ENCODE measurements around the gene CYP4Z1. TPM values are rescaled to one million over a fixed set of nuclear protein-coding genes. Genes with fewer than 3 reads are reported as not detected.

CYP4Z1 gene, protein sequence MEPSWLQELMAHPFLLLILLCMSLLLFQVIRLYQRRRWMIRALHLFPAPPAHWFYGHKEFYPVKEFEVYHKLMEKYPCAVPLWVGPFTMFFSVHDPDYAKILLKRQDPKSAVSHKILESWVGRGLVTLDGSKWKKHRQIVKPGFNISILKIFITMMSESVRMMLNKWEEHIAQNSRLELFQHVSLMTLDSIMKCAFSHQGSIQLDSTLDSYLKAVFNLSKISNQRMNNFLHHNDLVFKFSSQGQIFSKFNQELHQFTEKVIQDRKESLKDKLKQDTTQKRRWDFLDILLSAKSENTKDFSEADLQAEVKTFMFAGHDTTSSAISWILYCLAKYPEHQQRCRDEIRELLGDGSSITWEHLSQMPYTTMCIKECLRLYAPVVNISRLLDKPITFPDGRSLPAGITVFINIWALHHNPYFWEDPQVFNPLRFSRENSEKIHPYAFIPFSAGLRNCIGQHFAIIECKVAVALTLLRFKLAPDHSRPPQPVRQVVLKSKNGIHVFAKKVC
- not detected in 2 replicates for total RNA-seq

DNA sequence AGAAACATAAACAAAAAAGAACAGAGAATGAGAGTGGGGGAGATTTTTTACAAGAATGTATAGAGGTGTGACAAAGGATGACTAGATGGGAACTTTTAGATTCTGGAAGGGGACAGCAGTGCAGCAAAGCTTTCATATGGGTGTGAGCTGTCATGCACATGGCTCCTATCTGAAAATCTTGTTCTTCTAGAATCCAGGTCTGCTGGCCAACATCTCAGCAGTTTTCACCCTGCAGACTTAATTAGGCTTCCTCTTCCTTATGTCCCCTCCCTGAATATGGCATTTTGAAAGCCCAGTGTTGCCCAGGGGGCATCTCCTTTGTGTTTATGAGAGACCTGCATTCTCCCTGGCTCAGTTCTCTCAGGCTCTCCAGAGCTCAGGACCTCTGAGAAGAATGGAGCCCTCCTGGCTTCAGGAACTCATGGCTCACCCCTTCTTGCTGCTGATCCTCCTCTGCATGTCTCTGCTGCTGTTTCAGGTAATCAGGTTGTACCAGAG, at the start of gene CYP4Z1:
Gene CYP4Z1 (plus strand): TSS at position 135 of the 498 bp plus-strand sequence. CDS start 260 bp downstream, at position 395.

DNA sequence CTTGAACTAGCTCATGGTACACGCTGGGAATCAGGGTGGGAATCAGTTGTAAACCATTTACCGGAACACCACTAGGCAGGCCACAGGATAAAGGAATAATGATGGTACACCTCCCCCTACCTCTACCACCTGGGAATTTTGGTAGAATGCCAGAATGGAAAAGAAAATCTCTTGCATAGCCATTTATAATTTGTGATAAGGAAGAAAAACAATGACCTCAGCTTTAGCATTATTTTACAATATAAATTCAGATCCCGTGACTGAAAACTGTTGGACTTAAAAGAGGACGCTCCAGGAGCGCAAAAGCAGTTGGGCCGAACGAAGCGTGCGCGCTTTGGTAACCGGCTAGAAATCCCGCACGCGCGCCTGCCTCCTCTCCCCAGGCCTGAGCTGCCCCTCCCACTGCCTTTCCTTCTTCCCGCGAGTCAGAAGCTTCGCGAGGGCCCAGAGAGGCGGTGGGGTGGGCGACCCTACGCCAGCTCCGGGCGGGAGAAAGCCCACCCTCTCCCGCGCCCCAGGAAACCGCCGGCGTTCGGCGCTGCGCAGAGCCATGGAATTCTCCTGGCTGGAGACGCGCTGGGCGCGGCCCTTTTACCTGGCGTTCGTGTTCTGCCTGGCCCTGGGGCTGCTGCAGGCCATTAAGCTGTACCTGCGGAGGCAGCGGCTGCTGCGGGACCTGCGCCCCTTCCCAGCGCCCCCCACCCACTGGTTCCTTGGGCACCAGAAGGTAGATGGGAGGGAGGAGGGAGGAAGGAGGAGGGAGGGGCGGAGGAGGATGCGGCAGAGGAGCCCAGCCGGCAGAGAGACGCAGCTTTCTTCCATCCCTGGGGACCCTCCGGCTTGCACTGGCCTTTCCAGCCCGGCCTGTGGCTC, 43.5 kb upstream of the CYP4Z1 start, which contains the start of gene CYP4X1:
Gene CYP4X1 (plus strand): TSS at position 402 of the 873 bp plus-strand sequence. CDS start 149 bp downstream, at position 551.

DNA sequence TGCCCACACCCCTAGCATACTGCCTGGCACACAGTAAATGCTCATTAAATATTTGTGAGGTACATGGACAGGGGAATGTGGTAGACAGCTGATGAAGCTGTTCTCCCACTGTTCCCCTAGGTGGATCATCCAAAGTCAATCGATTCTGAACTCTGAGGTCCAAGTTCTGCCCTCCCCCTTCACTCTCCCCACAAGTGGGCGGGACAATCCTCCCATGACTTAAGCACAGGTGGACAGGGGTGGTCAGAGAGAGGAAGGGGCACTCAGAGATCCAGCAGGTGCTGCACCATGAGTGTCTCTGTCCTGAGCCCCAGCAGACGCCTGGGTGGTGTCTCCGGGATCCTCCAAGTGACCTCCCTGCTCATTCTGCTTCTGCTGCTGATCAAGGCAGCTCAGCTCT, 70.2 kb downstream of the CYP4Z1 start, which contains the start of gene CYP4A22:
Gene CYP4A22 (plus strand): TSS at position 244 of the 400 bp plus-strand sequence. CDS start 45 bp downstream, at position 289.

Other genes with a start within 250 kb of the CYP4Z1 start
- gene CYP4A11, start 125.8 kb upstream of the CYP4Z1 start, total RNA-seq, result not detected in 2 replicates
- gene CYP4X1, start 43.6 kb upstream of the CYP4Z1 start, total RNA-seq, result not detected in 2 replicates
- not detected in 2 replicates for gene CYP4A22, start 70.2 kb downstream of the CYP4Z1 start, total RNA-seq
- gene PDZK1IP1, start 122.8 kb downstream of the CYP4Z1 start, total RNA-seq, result not detected in 2 replicates
- under 0.01 TPM in 1 of 2 replicates, not detected in the other for gene TAL1, start 165.0 kb downstream of the CYP4Z1 start, total RNA-seq
- 3.9 and 36.8 TPM in 2 replicates for gene STIL, start 246.9 kb downstream of the CYP4Z1 start, total RNA-seq